B cell (primary cell): Measurements from ENCODE around the gene OR4D6. TPM values are rescaled to one million over a fixed set of nuclear protein-coding genes. Genes with fewer than 3 reads are reported as not detected.

ENCODE experiments used
- ATAC-seq: fragments of 200-7000 bp; cut with Tn5 transposase; one replicate; pipeline ENCODE4 v1.10.0; 2021; ENCODE audit warnings: low read depth, mild to moderate bottlenecking, moderate number of reproducible peaks, moderate library complexity
- CTCF ChIA-PET: fragments of 350-600 bp; sonication (Branson Sonifier 250); formaldehyde crosslinking; loops from one replicate; lab custom pipeline; 2021; ENCODE audit warnings: antibody characterized with exemption, inconsistent platforms; lab: Charles Lee
- POLR2A ChIA-PET: fragments of 350-600 bp; sonication (Branson Sonifier 250); formaldehyde crosslinking; loops from one replicate; lab custom pipeline; 2021; ENCODE audit warnings: antibody characterized with exemption; lab: Charles Lee
- DNase-seq: peaks from one replicate; pipeline ENCODE4 v3.0.0; 2013
- H2AFZ ChIP-seq: 2 replicates; pipeline ENCODE4 v1.6.1; 2012; ENCODE audit warnings: mild to moderate bottlenecking, low read depth, low read length; ENCODE audit not compliant: insufficient read depth, poor library complexity, severe bottlenecking
- H3K27ac ChIP-seq, 2 donors: 1 replicate in 1 of 2; 2 replicates in 1 of 2; pipeline ENCODE4 v1.5.1; 2012 to 2013; ENCODE audit warnings: low read length in 2 of 2, mild to moderate bottlenecking in 2 of 2, moderate library complexity in 1 of 2
- H3K27me3 ChIP-seq, 4 experiments: fragments of 200-600 bp in 1 of 4; sonication (generic) in 1 of 4; replicated peaks in 1 of 4; 1 replicate in 2 of 4; 2 replicates in 2 of 4; pipeline versions ENCODE4 v1.6.1 to v1.7.0; 2013 to 2016; ENCODE audit warnings: low read length in 3 of 4, mild to moderate bottlenecking in 2 of 4, mixed read lengths in 1 of 4, moderate library complexity in 1 of 4; ENCODE audit not compliant: insufficient read depth in 4 of 4, control insufficient read depth in 3 of 4; ENCODE audit errors: control extremely low read depth in 1 of 4
- H3K36me3 ChIP-seq, 2 experiments: replicated peaks in 1 of 2; 1 replicate in 1 of 2; 2 replicates in 1 of 2; pipeline versions ENCODE4 v1.6.1 to v1.7.1; 2013; ENCODE audit warnings: low read length in 1 of 2; ENCODE audit not compliant: insufficient read depth in 2 of 2, control insufficient read depth in 1 of 2; ENCODE audit errors: control extremely low read depth in 1 of 2, extremely low read depth in 1 of 2
- H3K4me1 ChIP-seq, 2 donors: fragments of 200-600 bp in 1 of 2; sonication (generic) in 1 of 2; 1 replicate in 1 of 2; 2 replicates in 1 of 2; pipeline versions ENCODE4 v1.5.1 to v1.6.1; 2013 to 2017; ENCODE audit warnings: low read length in 2 of 2; ENCODE audit not compliant: control insufficient read depth in 2 of 2, insufficient read depth in 2 of 2
- H3K4me2 ChIP-seq: replicated peaks from 2 replicates; pipeline ENCODE3; 2012; ENCODE audit warnings: mild to moderate bottlenecking, low read depth, low read length; ENCODE audit not compliant: poor library complexity, severe bottlenecking
- H3K4me3 ChIP-seq, 5 experiments: fragments of 200-600 bp in 1 of 5; sonication (generic) in 1 of 5; 1 replicate in 3 of 5; 2 replicates in 2 of 5; pipeline versions ENCODE4 v1.5.1 to v1.7.0; 2011 to 2016; ENCODE audit warnings: low read length in 4 of 5, mild to moderate bottlenecking in 4 of 5, low read depth in 2 of 5, control low read depth in 1 of 5, moderate library complexity in 1 of 5; ENCODE audit not compliant: insufficient read depth in 1 of 5; ENCODE audit errors: control extremely low read depth in 1 of 5, extremely low read depth in 1 of 5
- H3K79me2 ChIP-seq: fragments of 200-600 bp; sonication (generic); one replicate; pipeline ENCODE4 v1.6.0; 2016; ENCODE audit warnings: low read length; ENCODE audit not compliant: control insufficient read depth, insufficient read depth
- H3K9ac ChIP-seq: fragments of 200-600 bp; sonication (generic); 2 replicates; pipeline ENCODE4 v1.6.1; 2017; ENCODE audit warnings: mild to moderate bottlenecking, low read length, moderate library complexity
- H3K9me3 ChIP-seq, 3 donors: one replicate each; pipeline versions ENCODE4 v1.6.1 to v1.7.1; 2013; ENCODE audit warnings: low read length in 2 of 3; ENCODE audit not compliant: control insufficient read depth in 2 of 3, insufficient read depth in 1 of 3; ENCODE audit errors: control extremely low read depth in 1 of 3
- H4K20me1 ChIP-seq: 2 replicates; pipeline ENCODE4 v1.6.0; 2012; ENCODE audit warnings: mild to moderate bottlenecking, low read length; ENCODE audit not compliant: insufficient read depth, control insufficient read depth, poor library complexity, severe bottlenecking
- H3K27ac Mint-ChIP-seq: one replicate; pipeline ENCODE4 v1.8.0; 2021; ENCODE audit warnings: mixed read lengths
- H3K27me3 Mint-ChIP-seq: one replicate; pipeline ENCODE4 v1.8.0; 2021; ENCODE audit warnings: mixed read lengths
- H3K4me1 Mint-ChIP-seq: one replicate; pipeline ENCODE4 v1.8.0; 2021; ENCODE audit warnings: mixed read lengths
- H3K4me3 Mint-ChIP-seq: one replicate; pipeline ENCODE4 v1.8.0; 2021; ENCODE audit warnings: mixed read lengths
- H3K9me3 Mint-ChIP-seq: one replicate; pipeline ENCODE4 v1.8.0; 2022; ENCODE audit warnings: mixed read lengths; ENCODE audit not compliant: insufficient read depth
- EZH2 ChIP-seq: IDR thresholded peaks from 2 replicates; pipeline ENCODE4 v1.6.1; 2012; ENCODE audit warnings: borderline replicate concordance, low read depth, mild to moderate bottlenecking, moderate library complexity, low read length; ENCODE audit not compliant: insufficient read depth, poor library complexity, severe bottlenecking
- WGBS: methylation state at CpG from one replicate; pipeline ENCODE4 v1.1.5; 2013; ENCODE audit warnings: missing lambda C conversion rate; ENCODE audit not compliant: insufficient coverage; 5-methylcytosine and 5-hydroxymethylcytosine counted together
- intact Hi-C: fragments of 100-400 bp; cut with micrococcal nuclease; formaldehyde crosslinking; loops from one replicate; pipeline ENCODE4 v1.10.0; 2022
- polyA plus RNA-seq: library from polyadenylated mRNA; depleted of rRNA; stranded (reverse); fragments of >200 nt; gene quantifications from 2 replicates; pipeline ENCODE4 v1.2.3, GENCODE V29; 2012
- total RNA-seq, 2 donors: library from RNA; stranded (reverse); fragments of 120-200 nt in 1 of 2; gene quantifications; 1 replicate in 1 of 2; 2 replicates in 1 of 2; pipeline versions ENCODE4 v1.2.3 to v1.2.4, GENCODE V29; 2013 to 2022
- TF ChIP-seq, protein P1 (sequence below): fragments of 200-600 bp; IDR thresholded peaks from one replicate; pipeline ENCODE4 v1.8.0; 2022; ENCODE audit warnings: antibody characterized with exemption, mild to moderate bottlenecking

Gene OR4D6
- total and polyA plus RNA-seq, 2 donors (not counting 1 experiment from before 2014, with no cell fraction given), result not detected

DNA sequence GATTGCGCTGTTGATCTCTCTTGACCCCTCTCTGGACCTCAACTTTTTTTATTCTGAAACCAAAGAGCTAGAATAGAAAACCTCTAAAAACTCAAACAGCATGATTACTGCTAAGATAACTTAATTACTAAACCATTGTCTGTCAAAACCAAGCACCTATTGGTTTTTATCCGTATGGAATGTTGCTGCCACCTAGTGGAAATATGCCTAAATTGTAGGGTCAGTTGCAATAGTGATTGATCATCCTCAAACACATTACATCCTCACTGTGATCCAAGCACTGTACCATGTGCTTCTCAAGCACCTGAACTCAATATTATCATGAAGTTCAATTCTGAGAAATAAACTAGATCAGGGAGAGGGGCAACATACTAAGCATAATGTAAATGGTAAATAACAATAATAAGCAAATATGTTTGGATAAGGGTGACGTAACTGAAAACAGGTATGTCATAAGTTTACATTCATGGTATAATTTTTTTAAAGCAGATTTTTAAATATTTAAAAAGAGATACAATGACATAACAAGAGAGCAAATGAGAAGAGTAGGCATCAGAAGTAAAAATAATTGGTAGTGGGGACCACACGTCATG, 26.7 kb upstream of the OR4D6 start:
- DNase-seq (peak; percentile 86), ATAC-seq (peak; percentile 87)
- WGBS, result 100% methylated on average over 1 of the region's 4 CpGs
- no peak overlapping the region for H3K9ac ChIP-seq
- intact Hi-C loops, result loop anchor here (1.0 to 5.0 kb wide), 6 partner anchors 146 to 778 kb away; no protein-coding TSS in a partner anchor
- ChIA-PET POLR2A (interaction anchor here (0.9 kb wide), 1 partner anchor 259 kb away, joined by 6 read pairs; no protein-coding TSS in a partner anchor), CTCF (interaction anchor here (0.6 to 11.4 kb wide), 33 partner anchors 8 to 775 kb away, joined by 3 to 141 read pairs (median 4); partner anchors contain the start of genes DTX4 and MPEG1)
- H3K27me3 Mint-ChIP-seq, result peaks cover 12% of the 10 kb centered on the region
- no peak for TF ChIP-seq EZH2
- TF ChIP-seq, protein P1, sequence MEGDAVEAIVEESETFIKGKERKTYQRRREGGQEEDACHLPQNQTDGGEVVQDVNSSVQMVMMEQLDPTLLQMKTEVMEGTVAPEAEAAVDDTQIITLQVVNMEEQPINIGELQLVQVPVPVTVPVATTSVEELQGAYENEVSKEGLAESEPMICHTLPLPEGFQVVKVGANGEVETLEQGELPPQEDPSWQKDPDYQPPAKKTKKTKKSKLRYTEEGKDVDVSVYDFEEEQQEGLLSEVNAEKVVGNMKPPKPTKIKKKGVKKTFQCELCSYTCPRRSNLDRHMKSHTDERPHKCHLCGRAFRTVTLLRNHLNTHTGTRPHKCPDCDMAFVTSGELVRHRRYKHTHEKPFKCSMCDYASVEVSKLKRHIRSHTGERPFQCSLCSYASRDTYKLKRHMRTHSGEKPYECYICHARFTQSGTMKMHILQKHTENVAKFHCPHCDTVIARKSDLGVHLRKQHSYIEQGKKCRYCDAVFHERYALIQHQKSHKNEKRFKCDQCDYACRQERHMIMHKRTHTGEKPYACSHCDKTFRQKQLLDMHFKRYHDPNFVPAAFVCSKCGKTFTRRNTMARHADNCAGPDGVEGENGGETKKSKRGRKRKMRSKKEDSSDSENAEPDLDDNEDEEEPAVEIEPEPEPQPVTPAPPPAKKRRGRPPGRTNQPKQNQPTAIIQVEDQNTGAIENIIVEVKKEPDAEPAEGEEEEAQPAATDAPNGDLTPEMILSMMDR, result peak; percentile 93
- no peak overlapping the region for H2AFZ ChIP-seq
- H3K9me3 ChIP-seq, result no peaks in the 10 kb centered on the region
- no peaks in the 10 kb centered on the region for H3K36me3 ChIP-seq
- H3K4me3 ChIP-seq, result no peak overlapping the region
- H3K4me2 ChIP-seq, result no peak overlapping the region
- no peaks in the 10 kb centered on the region for H3K4me1 ChIP-seq
- H3K27me3 ChIP-seq, result no peaks in the 10 kb centered on the region
- H3K79me2 ChIP-seq, result no peaks in the 10 kb centered on the region
- H3K9me3 Mint-ChIP-seq, result no peaks in the 10 kb centered on the region
- H3K4me3 Mint-ChIP-seq, result no peak overlapping the region
- no peaks in the 10 kb centered on the region for H3K4me1 Mint-ChIP-seq
- H3K27ac Mint-ChIP-seq, result no peak overlapping the region
- no peaks in the 10 kb centered on the region for H4K20me1 ChIP-seq
- no peak overlapping the region for H3K27ac ChIP-seq

DNA sequence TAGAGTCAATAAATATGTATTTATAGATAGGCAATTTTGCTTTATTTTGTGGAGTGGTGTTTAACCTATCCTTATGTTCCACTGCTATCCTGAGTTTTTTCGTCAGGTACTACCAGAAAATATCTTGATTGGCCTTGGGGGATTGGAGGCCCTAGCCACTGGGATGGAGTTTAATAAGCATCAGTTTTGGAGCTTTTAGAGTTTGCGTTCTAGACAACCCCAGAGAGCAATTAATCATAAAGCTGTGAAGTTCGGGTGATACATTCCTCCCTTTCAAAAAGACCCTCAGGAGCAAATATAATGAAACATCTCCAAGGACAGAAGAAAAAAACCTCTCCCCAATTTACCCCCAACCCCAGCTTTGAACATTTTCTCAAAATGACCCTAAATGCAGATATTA, 20.6 kb upstream of the OR4D6 start, which contains the start of gene OR5A1:
TSS of gene OR5A1 (plus strand) at position 301 of the 400 bp plus-strand sequence. CDS start 6,700 bp downstream, outside the sequence.
- H3K36me3 ChIP-seq, result no peaks in the 10 kb centered on the region
- CTCF ChIA-PET, result interaction anchor here (0.7 to 3.1 kb wide), 6 partner anchors 12 to 300 kb away, joined by 3 to 15 read pairs (median 4); partner anchors contain the start of gene DTX4
- no peaks in the 10 kb centered on the region for H3K4me1 Mint-ChIP-seq
- H3K79me2 ChIP-seq, result no peaks in the 10 kb centered on the region
- H3K4me1 ChIP-seq, result no peaks in the 10 kb centered on the region
- no peak for DNase-seq
- no peak within 1 kb of the TSS for H2AFZ ChIP-seq
- H3K4me3 ChIP-seq, result no peak within 1 kb of the TSS
- peaks cover 9% of the 10 kb centered on the region for H3K27me3 Mint-ChIP-seq
- no peak for TF ChIP-seq EZH2
- TF ChIP-seq, protein P1, result no peak
- no peak for ATAC-seq
- no peak within 1 kb of the TSS for H3K27ac ChIP-seq
- H3K27me3 ChIP-seq, result no peaks in the 10 kb centered on the region
- WGBS, result no CpG with 5 or more reads among the region's 3 CpGs
- no peak within 1 kb of the TSS for H3K4me3 Mint-ChIP-seq
- no peaks in the 10 kb centered on the region for H3K9me3 ChIP-seq
- no peak within 1 kb of the TSS for H3K4me2 ChIP-seq
- intact Hi-C loops, result no loop called here
- POLR2A ChIA-PET, result no interaction called here
- H3K9me3 Mint-ChIP-seq, result no peaks in the 10 kb centered on the region
- H3K27ac Mint-ChIP-seq, result no peak within 1 kb of the TSS
- H3K9ac ChIP-seq, result no peak within 1 kb of the TSS
- H4K20me1 ChIP-seq, result no peaks in the 10 kb centered on the region
